Spleen (tissue), 7 donors: ENCODE measurements around the gene EDAR.

Experiments
- CTCF ChIP-seq, 11 experiments: fragments of 200-600 bp in 7 of 11; fragments of 450-650 bp in 4 of 11; sonication (generic) in 4 of 11; IDR thresholded peaks in 8 of 11; conservative IDR thresholded peaks in 3 of 11; 1 replicate in 7 of 11; 2 replicates in 4 of 11; pipeline versions ENCODE4 v1.4.0 to v1.8.0; 2016 to 2021; ENCODE audit warnings: antibody characterized with exemption in 11 of 11, inconsistent platforms in 4 of 11, mild to moderate bottlenecking in 1 of 11
- POLR2A ChIP-seq, 3 donors: fragments of 450-650 bp; IDR thresholded peaks; one replicate each; pipeline ENCODE4 v1.5.1; 2017; ENCODE audit warnings: antibody characterized with exemption in 3 of 3, mild to moderate bottlenecking in 1 of 3
- donor health status: DM: no; HTN: no; CAD: no; lungs with moderate emphysema.
- donor health status: DM: no; HTN: no; CAD: no.
- donor health status: DM: no; HTN: no; CAD: no.

DNA sequence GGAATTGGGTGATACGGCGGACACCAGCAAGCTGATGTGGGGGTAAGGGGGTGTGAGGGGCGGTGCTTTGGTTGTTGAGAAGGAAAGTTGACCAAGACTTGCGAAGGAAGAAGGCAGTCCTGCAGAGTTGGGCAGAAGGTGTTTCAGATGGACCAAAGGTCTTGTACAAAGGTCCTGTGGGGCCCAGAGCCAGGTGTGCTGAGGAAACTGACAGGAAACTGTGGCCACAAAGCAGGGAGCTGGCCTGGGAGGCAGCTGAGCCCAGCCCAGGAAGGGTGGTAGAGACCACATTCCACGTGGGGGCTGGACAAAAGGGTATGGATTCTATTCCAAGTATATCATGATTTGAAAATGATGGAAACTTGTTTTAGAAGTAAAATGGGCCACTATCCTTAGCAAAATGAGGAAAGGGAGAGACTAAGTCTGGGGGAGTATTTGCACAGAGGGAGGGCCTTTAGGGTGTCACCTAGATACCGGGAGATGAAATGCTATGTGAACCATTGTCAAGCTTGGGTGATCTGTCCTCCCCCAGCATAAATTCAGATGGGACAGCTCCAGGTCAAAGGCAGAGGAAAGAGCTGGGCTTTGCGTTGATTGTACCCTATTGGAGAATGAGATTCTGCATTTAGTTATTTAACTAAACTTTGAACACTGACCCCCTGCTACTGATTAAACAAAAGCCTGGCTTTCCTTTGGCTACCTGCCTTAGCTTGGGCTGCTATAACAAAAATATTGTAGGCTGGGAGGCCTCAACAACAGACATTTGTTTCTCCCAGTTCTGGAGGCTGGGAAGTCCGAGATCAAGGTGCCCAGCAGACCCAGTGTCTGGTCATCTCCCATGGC lies 4.3 kb upstream of the EDAR start:
- TF ChIP-seq CTCF (IDR thresholded peaks at IDR 0.05 in 8 of 11, conservative IDR thresholded peaks at IDR 0.05 in 3 of 11) (no peak), POLR2A (IDR thresholded peaks at IDR 0.05) (no peak)
